ENCODE measurements around the gene C1orf35. TPM values are rescaled to one million over a fixed set of nuclear protein-coding genes. Genes with fewer than 3 reads are reported as not detected.
A peak's percentile ranks its signal among the peaks of the same experiment; 100 is the strongest.
"Not testable (repeated sequence)": the region's sequence is repeated elsewhere in the genome, so short reads cannot be mapped to it uniquely, and the experiment has no call there.

C1orf35 gene
- total RNA-seq, 1 donor from 2014 or later = 7.3 TPM

DNA sequence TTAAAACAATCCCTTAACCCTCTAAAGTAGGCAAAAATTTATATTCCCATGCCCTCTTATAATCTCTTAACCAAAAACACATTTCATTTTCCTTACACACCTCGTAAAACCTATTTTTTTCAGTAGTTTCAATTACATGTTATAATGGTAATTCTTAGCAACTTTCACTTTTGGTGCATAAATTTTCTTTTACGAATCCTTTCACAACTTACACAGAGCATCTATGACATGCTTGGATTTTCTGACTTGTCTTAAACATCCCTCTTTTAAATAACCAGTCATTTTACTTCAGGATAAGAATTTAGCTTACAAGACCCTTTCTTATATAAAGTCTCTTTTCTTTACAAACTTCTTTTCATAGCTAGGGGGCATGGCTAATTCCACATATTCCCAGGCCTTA is 14.9 kb upstream of the C1orf35 start:
- intact Hi-C loops (cut with DNase I) = no loop called here
- DNase-seq (no peak), ATAC-seq (ENCODE audit: poor library complexity) (no peak)

DNA sequence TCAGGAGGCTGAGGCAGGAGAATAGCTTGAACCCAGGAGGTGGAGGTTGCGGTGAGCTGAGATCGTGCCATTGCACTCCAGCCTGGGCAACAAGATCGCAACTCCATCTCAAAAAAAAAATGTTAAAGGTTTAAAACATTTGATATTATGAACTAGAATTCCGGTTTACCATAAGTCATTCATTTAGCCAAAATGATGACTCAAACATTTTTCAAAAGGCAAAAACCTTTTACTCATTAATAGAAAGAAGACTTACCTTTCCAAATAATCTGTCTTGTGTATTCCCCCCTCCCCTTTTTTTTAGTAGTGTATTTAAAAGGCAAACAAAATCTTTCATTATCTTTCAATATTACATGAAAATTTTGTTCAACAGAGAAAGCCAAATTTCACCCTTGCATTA is 14.2 kb upstream of the C1orf35 start:
- DNase-seq (no peak), ATAC-seq (ENCODE audit: poor library complexity) (no peak)
- intact Hi-C loops (cut with DNase I) = no loop called here

DNA sequence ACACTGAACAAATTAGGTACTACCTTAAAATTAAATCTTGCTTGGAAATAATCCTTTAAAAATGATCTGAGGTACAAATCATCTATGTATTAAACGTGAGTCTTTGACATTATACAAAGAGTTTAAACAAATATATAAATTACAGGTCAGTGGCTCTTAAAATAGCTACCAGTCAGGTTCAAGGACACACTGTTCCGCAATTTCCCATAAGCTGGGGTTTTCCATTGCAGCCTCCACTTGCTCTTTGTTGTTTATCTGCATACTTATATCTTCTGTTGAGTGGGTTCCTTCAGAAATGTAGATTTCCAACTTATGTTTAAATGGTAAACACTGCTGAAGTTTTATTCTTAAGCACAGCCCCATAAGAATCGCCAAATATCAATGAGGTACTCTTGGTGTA is 11.7 kb upstream of the C1orf35 start:
- DNase-seq = no peak
- intact Hi-C loops (cut with DNase I) = no loop called here
- ATAC-seq (ENCODE audit: poor library complexity) = no peak

GRCh38 chr1:228112617-228113016 is 9.5 kb upstream of the C1orf35 start:
- DNase-seq (no peak), ATAC-seq (ENCODE audit: poor library complexity) (no peak)
- intact Hi-C loops (cut with DNase I) = no loop called here

- DNase-seq = no peak
- intact Hi-C loops (cut with DNase I) = no loop called here
- no peak for ATAC-seq (ENCODE audit: poor library complexity)
Observed at GRCh38 chr1:228112167-228112566, 9.0 kb upstream of the C1orf35 start.

DNA sequence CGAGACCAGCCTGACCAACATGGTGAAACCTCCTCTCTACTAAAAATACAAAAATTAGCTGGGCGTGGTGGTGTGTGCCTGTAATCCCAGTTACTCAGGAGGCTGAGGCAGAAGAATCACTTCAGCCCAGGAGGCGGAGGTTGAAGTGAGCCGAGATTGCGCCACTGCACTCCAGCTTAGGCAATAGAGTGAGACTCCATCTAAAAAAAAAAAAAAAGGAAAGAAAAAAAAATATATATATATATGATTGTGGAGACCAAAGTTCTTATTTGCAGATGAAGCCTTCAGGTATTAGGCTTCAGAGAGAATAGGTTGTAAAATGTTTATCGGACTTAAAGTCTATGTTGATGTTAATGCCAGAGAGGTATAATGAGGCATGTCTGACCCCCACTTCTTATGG is 8.2 kb upstream of the C1orf35 start:
- intact Hi-C loops (cut with DNase I); DNase-seq; ATAC-seq (ENCODE audit: poor library complexity): not testable (repeated sequence)

DNA sequence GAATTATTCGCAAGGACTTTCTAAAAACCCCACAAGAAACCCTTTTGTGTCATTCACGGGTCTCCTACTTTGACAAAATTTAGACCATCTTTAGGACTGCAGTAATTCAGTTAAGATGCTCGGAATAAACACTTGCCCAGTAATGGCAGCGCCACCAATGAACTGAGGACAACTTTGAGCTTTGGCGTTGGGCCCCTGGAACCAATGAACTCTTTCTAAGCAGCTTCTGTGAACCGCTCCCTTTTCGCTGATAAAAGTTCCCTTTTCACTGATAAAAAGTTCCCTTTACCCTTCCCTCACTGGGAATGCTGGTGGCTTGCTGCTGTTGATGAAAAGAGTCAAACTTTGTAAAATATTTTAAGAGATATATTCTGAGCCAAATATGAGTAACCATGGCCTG is 7.4 kb upstream of the C1orf35 start:
- ATAC-seq (ENCODE audit: poor library complexity) = no peak
- intact Hi-C loops (cut with DNase I) = no loop called here
- DNase-seq = no peak

- intact Hi-C loops (cut with DNase I) = no loop called here
- peak; percentile 5 for ATAC-seq (ENCODE audit: poor library complexity)
- DNase-seq = no peak
Observed at GRCh38 chr1:228109962-228110488, 6.9 kb upstream of the C1orf35 start.

GRCh38 chr1:228109073-228109961 is 6.2 kb upstream of the C1orf35 start, which contains the start of gene MRPL55:
MRPL55 (minus strand) TSS chr1:228109299; CDS start chr1:228108260, 1,039 bp downstream.
- peak; percentile 99 for DNase-seq
- intact Hi-C loops (cut with DNase I) = no loop called here
- peak; percentile 98 for ATAC-seq (ENCODE audit: poor library complexity)

- intact Hi-C loops (cut with DNase I) = no loop called here
- ATAC-seq (ENCODE audit: poor library complexity) (no peak), DNase-seq (no peak)
Observed at GRCh38 chr1:228108742-228109072, 5.6 kb upstream of the C1orf35 start.

- ATAC-seq (ENCODE audit: poor library complexity) = no peak
- no peak for DNase-seq
- intact Hi-C loops (cut with DNase I) = no loop called here
Observed at GRCh38 chr1:228108055-228108690, 5.0 kb upstream of the C1orf35 start.

DNA sequence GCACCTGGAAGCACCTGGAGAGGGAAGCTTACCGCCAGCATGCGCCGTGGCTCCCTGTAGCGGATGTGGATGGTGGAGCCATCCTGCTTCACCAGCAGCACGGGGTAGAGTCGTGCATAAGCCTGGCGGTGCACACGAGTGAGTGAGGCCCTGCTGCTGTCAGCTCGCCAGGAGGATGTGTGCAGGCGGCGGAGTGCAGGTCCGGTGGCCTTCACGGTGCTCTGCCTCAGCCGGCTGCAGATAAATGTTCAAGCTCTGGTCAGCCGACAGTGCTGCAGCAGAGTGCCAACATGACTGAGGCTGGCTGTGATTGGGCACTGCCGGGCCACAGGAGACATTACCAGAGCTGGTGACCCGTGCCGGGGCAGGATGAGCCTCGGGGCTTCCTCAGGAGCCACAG is 4.5 kb upstream of the C1orf35 start:
- no peak for ATAC-seq (ENCODE audit: poor library complexity)
- no peak for DNase-seq
- intact Hi-C loops (cut with DNase I) = no loop called here

DNA sequence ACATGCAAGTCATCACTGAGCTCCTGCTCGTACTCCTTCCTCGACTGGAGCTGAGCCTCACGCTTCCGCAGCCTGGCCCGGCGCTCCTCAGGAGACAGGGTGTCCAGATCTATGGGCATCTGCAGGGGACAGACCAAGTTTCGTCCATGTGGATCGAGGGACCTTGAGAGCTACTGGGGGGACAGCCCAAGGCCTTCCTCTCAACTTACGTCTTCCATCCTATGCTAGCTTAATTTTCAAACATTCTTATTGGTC is 3.6 kb upstream of the C1orf35 start:
- intact Hi-C loops (cut with DNase I) = no loop called here
- no peak for DNase-seq
- no peak for ATAC-seq (ENCODE audit: poor library complexity)

- no peak for DNase-seq
- no peak for ATAC-seq (ENCODE audit: poor library complexity)
- intact Hi-C loops (cut with DNase I) = no loop called here
Observed at GRCh38 chr1:228105996-228106799, 3.1 kb upstream of the C1orf35 start.

DNA sequence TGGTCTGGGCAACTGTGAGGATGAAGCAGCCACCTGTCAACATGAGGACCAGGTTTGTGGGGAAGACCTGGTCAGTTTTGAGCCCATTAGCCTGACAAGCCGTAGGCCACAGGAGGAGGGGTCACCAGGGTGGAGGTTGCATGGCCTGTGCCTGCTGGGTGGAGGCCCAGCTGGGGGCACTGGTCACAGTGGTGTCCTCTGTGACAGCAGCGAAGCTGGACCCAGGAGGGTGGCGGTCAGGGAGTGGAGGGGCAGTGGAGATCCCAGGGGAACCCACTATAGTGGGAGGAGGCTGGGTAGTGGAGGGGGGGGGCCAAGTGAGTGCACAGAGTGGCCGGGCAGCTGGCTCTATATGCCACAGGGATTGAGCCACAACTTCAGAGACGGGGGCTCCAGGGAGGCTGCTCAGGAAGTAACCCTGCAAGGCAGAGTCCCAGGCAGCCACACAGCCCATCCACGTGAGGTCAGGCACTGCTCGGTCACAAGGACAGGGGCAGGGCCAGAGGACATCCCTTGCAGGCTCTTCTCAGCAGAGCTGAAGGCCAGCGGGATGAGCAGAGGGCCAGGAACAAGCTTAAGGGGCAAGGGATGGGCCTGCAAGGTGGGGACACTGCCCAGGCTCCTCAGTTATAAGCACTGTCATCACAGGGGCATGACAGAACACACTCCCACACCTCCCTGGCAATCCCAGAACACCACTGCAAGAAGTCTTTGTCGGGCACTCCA is 2.3 kb upstream of the C1orf35 start:
- intact Hi-C loops (cut with DNase I) = no loop called here
- DNase-seq = no peak
- no peak for ATAC-seq (ENCODE audit: poor library complexity)

GRCh38 chr1:228104526-228105269 is 1.6 kb upstream of the C1orf35 start:
- intact Hi-C loops (cut with DNase I) = no loop called here
- ATAC-seq (ENCODE audit: poor library complexity) = no peak
- DNase-seq = no peak

DNA sequence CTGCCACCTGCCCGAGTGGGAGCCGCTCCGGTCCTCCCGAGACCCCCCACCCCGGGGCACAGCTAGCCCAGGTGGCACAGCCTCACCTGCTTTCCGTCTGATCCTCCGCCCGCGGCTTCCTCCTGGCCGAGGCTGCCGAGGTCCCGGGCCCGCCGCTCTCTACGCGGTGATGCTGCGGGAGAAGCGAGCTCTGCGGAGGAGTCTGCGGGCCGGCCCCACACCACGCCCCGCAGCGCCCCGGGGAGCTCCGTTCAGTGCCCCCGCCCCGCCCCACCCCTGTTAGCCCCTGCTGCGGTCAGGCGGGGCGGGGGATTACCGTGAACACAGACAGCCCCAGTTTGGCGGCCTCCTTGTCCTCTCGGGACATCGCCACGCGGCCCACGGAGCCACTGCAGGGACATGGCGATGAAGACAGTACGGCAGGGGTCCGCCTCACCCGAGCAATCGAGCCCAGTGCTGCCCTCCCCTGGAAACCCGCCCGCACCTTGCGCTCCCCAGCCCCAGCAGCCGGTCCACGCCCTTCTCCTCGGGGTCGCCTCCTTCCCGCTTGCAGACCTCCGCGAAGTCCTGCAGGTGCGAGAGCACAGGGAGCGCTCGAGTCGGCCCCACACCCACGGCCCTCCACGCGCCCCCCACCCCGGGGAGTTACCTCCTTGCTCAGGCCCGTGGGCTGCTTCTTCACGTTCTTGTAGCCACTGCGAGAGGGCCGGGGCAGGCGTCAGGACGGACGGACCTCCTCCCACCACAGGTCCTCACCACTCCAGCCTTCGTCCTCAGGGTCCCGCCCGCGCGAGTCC is 933 bp downstream of the C1orf35 start:
- intact Hi-C loops (cut with DNase I) = no loop called here
- no peak for ATAC-seq (ENCODE audit: poor library complexity)
- DNase-seq = peak; percentile 55

- intact Hi-C loops (cut with DNase I) = no loop called here
- DNase-seq (no peak), ATAC-seq (ENCODE audit: poor library complexity) (no peak)
Observed at GRCh38 chr1:228101614-228101993, 1.5 kb downstream of the C1orf35 start.
